HG03521 (cell line): ENCODE data around the gene LIPH.

Source experiments
- ATAC-seq: cut with Tn5 transposase; IDR thresholded peaks from one replicate; pipeline ENCODE4 v1.9.1; 2021; ENCODE audit warnings: mild to moderate bottlenecking, moderate library complexity; ENCODE audit not compliant: unreplicated experiment

The LIPH gene

GRCh38 chr3:185549122-185549521 lies 3.3 kb downstream of the LIPH start:
- no peak for ATAC-seq

- ATAC-seq = no peak
These were observed 11.7 kb downstream of the LIPH start for GRCh38 chr3:185540695-185541094.

- ATAC-seq = no peak
These were observed 12.5 kb downstream of the LIPH start for GRCh38 chr3:185539934-185540333.

GRCh38 chr3:185537369-185537970 lies 14.9 kb downstream of the LIPH start:
- ATAC-seq = peak; percentile 98

- ATAC-seq = no peak
These were observed 17.9 kb downstream of the LIPH start for GRCh38 chr3:185534511-185534910.

- ATAC-seq = no peak
These were observed 19.5 kb downstream of the LIPH start for GRCh38 chr3:185532901-185533300.

- ATAC-seq = no peak
These were observed 21.5 kb downstream of the LIPH start for GRCh38 chr3:185530856-185531255.

- no peak for ATAC-seq
These were observed 23.9 kb downstream of the LIPH start for GRCh38 chr3:185528532-185528931.

GRCh38 chr3:185527364-185527763 lies 25.0 kb downstream of the LIPH start:
- ATAC-seq = no peak

GRCh38 chr3:185526349-185526951 lies 25.9 kb downstream of the LIPH start:
- no peak for ATAC-seq

GRCh38 chr3:185521349-185522138 lies 30.8 kb downstream of the LIPH start:
- ATAC-seq = no peak

- ATAC-seq = no peak
These were observed 33.4 kb downstream of the LIPH start for GRCh38 chr3:185519021-185519420.

- ATAC-seq = peak; percentile 50
These were observed 34.8 kb downstream of the LIPH start for GRCh38 chr3:185517387-185518130.

GRCh38 chr3:185511711-185512110 lies 40.7 kb downstream of the LIPH start:
- ATAC-seq = no peak

GRCh38 chr3:185508335-185508991 lies 43.9 kb downstream of the LIPH start:
- no peak for ATAC-seq

- no peak for ATAC-seq
These were observed 44.5 kb downstream of the LIPH start for GRCh38 chr3:185507883-185508282.

- no peak for ATAC-seq
These were observed 47.8 kb downstream of the LIPH start for GRCh38 chr3:185504636-185505035.

- no peak for ATAC-seq
These were observed 48.9 kb downstream of the LIPH start for GRCh38 chr3:185503521-185503920.

- no peak for ATAC-seq
These were observed 49.4 kb downstream of the LIPH start for GRCh38 chr3:185502987-185503386.

GRCh38 chr3:185498503-185499396 lies 53.6 kb downstream of the LIPH start, which contains the start of gene TMEM41A:
Gene TMEM41A (minus strand): TSS chr3:185499035. CDS start chr3:185498961, 74 bp downstream.
- peak; percentile 98 for ATAC-seq
